Measurements from ENCODE around the gene CCNI2.
A peak's percentile ranks its signal among the peaks of the same experiment; 100 is the strongest.

CCNI2 gene

GRCh38 chr5:132750471-132751230 is 3.4 kb downstream of the CCNI2 start:
- DNase-seq: no peak

GRCh38 chr5:132751444-132751843 is 4.2 kb downstream of the CCNI2 start:
- peak; percentile 83 for DNase-seq

GRCh38 chr5:132751971-132752580 is 4.8 kb downstream of the CCNI2 start:
- no peak for DNase-seq

GRCh38 chr5:132752581-132753125 is 5.4 kb downstream of the CCNI2 start:
- no peak for DNase-seq

- no peak for DNase-seq
Measured at GRCh38 chr5:132753135-132753987, 6.1 kb downstream of the CCNI2 start.

- DNase-seq: no peak
Measured at GRCh38 chr5:132754111-132754510, 6.9 kb downstream of the CCNI2 start.

GRCh38 chr5:132754947-132755346 is 7.7 kb downstream of the CCNI2 start:
- DNase-seq: peak; percentile 55

- no peak for DNase-seq
Measured at GRCh38 chr5:132756542-132756941, 9.3 kb downstream of the CCNI2 start.

- no peak for DNase-seq
Measured at GRCh38 chr5:132758451-132758850, 11.2 kb downstream of the CCNI2 start.

GRCh38 chr5:132759114-132760048 is 12.2 kb downstream of the CCNI2 start:
- DNase-seq: no peak

- DNase-seq: no peak
Measured at GRCh38 chr5:132760049-132760420, 12.8 kb downstream of the CCNI2 start.

GRCh38 chr5:132760601-132761317 is 13.5 kb downstream of the CCNI2 start:
- DNase-seq: no peak

GRCh38 chr5:132761321-132762240 is 14.4 kb downstream of the CCNI2 start:
- no peak for DNase-seq

GRCh38 chr5:132762246-132763000 is 15.2 kb downstream of the CCNI2 start:
- DNase-seq: no peak

- no peak for DNase-seq
Measured at GRCh38 chr5:132763181-132764036, 16.2 kb downstream of the CCNI2 start.

GRCh38 chr5:132764051-132764450 is 16.8 kb downstream of the CCNI2 start:
- no peak for DNase-seq

- DNase-seq: no peak
Measured at GRCh38 chr5:132764671-132765238, 17.5 kb downstream of the CCNI2 start.

GRCh38 chr5:132765311-132766019 is 18.2 kb downstream of the CCNI2 start:
- DNase-seq: no peak
